ENCODE measurements around the gene DHRS7. TPM values are rescaled to one million over a fixed set of nuclear protein-coding genes. Genes with fewer than 3 reads are reported as not detected.

The DHRS7 gene
- total RNA-seq, 1 donor, result 65.9 TPM

Other genes with a start within 250 kb of the DHRS7 start
- not detected for gene LRRC9, start 245.3 kb downstream of the DHRS7 start, total RNA-seq
- gene PCNX4, start 73.5 kb downstream of the DHRS7 start, total RNA-seq, result 21.8 TPM
- 105 TPM for gene PPM1A, start 83.8 kb upstream of the DHRS7 start, total RNA-seq